Loucy (cell line): Measurements from ENCODE around the gene IP6K3.

Source experiments
- H2AFZ ChIP-seq: fragments of 200-600 bp; sonication (generic); 2 replicates; pipeline ENCODE4 v1.6.0; 2016; ENCODE audit warnings: antibody characterized with exemption, mild to moderate bottlenecking, low read length, moderate library complexity
- H3F3A ChIP-seq: fragments of 200-600 bp; 2 replicates; pipeline ENCODE4 v1.6.0; 2016; ENCODE audit warnings: antibody characterized with exemption, low read depth, mild to moderate bottlenecking
- H3K27me3 ChIP-seq: fragments of 200-600 bp; sonication (generic); 2 replicates; pipeline ENCODE4 v1.6.1; 2014; ENCODE audit warnings: low read length, mild to moderate bottlenecking; ENCODE audit not compliant: insufficient read depth, poor library complexity, severe bottlenecking
- H3K36me3 ChIP-seq: fragments of 200-600 bp; sonication (generic); 2 replicates; pipeline ENCODE4 v1.6.1; 2016; ENCODE audit warnings: low read length; ENCODE audit not compliant: insufficient read depth
- H3K4me1 ChIP-seq: fragments of 200-600 bp; sonication (generic); 2 replicates; pipeline ENCODE4 v1.5.1; 2014; ENCODE audit warnings: low read length, mild to moderate bottlenecking; ENCODE audit not compliant: insufficient read depth, poor library complexity, severe bottlenecking
- H3K4me2 ChIP-seq: fragments of 200-600 bp; sonication (generic); 2 replicates; pipeline ENCODE4 v1.6.0; 2014; ENCODE audit warnings: antibody characterized with exemption, low read length, low read depth, mild to moderate bottlenecking; ENCODE audit not compliant: poor library complexity, severe bottlenecking
- H3K4me3 ChIP-seq: fragments of 200-600 bp; sonication (generic); 2 replicates; pipeline ENCODE4 v1.5.1; 2014; ENCODE audit warnings: low read length, mild to moderate bottlenecking, mixed read lengths; ENCODE audit not compliant: poor library complexity, severe bottlenecking
- H3K79me2 ChIP-seq: fragments of 200-600 bp; sonication (generic); 2 replicates; pipeline ENCODE4 v1.6.1; 2014; ENCODE audit warnings: low read length; ENCODE audit not compliant: insufficient read depth
- H3K9ac ChIP-seq: fragments of 200-600 bp; sonication (generic); 2 replicates; pipeline ENCODE4 v1.6.0; 2014; ENCODE audit warnings: mild to moderate bottlenecking, low read depth, low read length, moderate library complexity; ENCODE audit not compliant: poor library complexity, severe bottlenecking
- H3K9me2 ChIP-seq: fragments of 200-600 bp; sonication (generic); replicated peaks from 2 replicates; pipeline ENCODE4 v1.6.1; 2016; ENCODE audit warnings: low read depth, low read length, mixed read lengths
- H3K9me3 ChIP-seq: fragments of 200-600 bp; sonication (generic); 2 replicates; pipeline ENCODE4 v1.6.1; 2014; ENCODE audit warnings: mild to moderate bottlenecking, antibody characterized with exemption, low read length, low read depth; ENCODE audit not compliant: insufficient read depth
- H4K20me1 ChIP-seq: fragments of 200-600 bp; sonication (generic); 2 replicates; pipeline ENCODE4 v1.6.0; 2014; ENCODE audit warnings: antibody characterized with exemption, low read length, mild to moderate bottlenecking; ENCODE audit not compliant: insufficient read depth, poor library complexity, severe bottlenecking
- CTCF ChIP-seq: fragments of 200-600 bp; sonication (generic); conservative IDR thresholded peaks from 2 replicates; pipeline ENCODE4 v1.5.1; 2014; ENCODE audit warnings: mild to moderate bottlenecking, antibody characterized with exemption, low read length
- EZH2phosphoT487 ChIP-seq: fragments of 200-600 bp; IDR thresholded peaks from 2 replicates; pipeline ENCODE4 v1.6.1; 2018; ENCODE audit warnings: antibody characterized with exemption, mild to moderate bottlenecking, moderate library complexity, borderline replicate concordance

IP6K3 gene

GRCh38 chr6:33738153-33738552 lies 8.6 kb downstream of the IP6K3 start:
- Histone ChIP-seq H4K20me1 (no peaks in the 10 kb centered on the region), H3K9me2 (no peaks in the 10 kb centered on the region), H3K4me3 (no peak overlapping the region), H2AFZ (no peak overlapping the region), H3K4me1 (no peaks in the 10 kb centered on the region), H3K4me2 (no peak overlapping the region), H3K36me3 (no peaks in the 10 kb centered on the region), H3K9me3 (no peaks in the 10 kb centered on the region), H3K27me3 (no peaks in the 10 kb centered on the region), H3K79me2 (no peaks in the 10 kb centered on the region), H3K9ac (no peak overlapping the region), H3F3A (no peaks in the 10 kb centered on the region)
- TF ChIP-seq CTCF = no peak

GRCh38 chr6:33737267-33738026 lies 9.3 kb downstream of the IP6K3 start:
- Histone ChIP-seq H2AFZ (no peak overlapping the region), H3K4me3 (no peak overlapping the region), H3F3A (no peaks in the 10 kb centered on the region), H3K4me2 (no peak overlapping the region), H3K9me3 (no peaks in the 10 kb centered on the region), H3K36me3 (no peaks in the 10 kb centered on the region), H3K4me1 (no peaks in the 10 kb centered on the region), H3K27me3 (no peaks in the 10 kb centered on the region), H3K79me2 (no peaks in the 10 kb centered on the region), H3K9ac (no peak overlapping the region), H4K20me1 (no peaks in the 10 kb centered on the region), H3K9me2 (no peaks in the 10 kb centered on the region)
- TF ChIP-seq CTCF (no peak), EZH2phosphoT487 (no peak)

- Histone ChIP-seq H3K4me1 (no peaks in the 10 kb centered on the region), H3K9me2 (no peaks in the 10 kb centered on the region), H3K9ac (no peak overlapping the region), H3K36me3 (no peaks in the 10 kb centered on the region), H2AFZ (no peak overlapping the region), H3K27me3 (no peaks in the 10 kb centered on the region), H3K79me2 (no peaks in the 10 kb centered on the region), H4K20me1 (no peaks in the 10 kb centered on the region), H3K4me2 (no peak overlapping the region), H3K9me3 (no peaks in the 10 kb centered on the region), H3K4me3 (no peak overlapping the region), H3F3A (no peaks in the 10 kb centered on the region)
- TF ChIP-seq EZH2phosphoT487 = no peak
- no peak for TF ChIP-seq CTCF
These were observed 11.5 kb downstream of the IP6K3 start for GRCh38 chr6:33735216-33735615.
